Measurements from ENCODE around the gene DTNA.

Gene DTNA

DNA sequence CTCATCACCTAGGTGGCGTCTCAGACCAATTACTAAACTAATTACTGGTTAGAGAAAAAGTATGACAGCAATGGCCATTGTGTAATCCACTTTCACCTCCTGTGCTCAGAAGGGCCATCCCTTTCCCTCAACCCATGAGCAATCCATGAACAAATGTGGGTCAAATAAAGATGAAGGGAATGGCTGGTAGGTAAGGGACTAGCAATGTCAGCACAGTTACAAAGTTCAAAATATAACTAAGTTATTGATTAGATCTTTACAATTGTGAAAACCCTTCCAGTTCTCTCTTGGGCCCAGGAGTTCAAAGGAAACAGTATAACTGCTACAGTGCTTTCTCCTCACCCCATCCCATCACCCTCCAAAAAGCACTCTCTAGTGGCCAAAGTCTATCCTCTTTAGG lies 98.3 kb downstream of the DTNA start:
- no peak for DNase-seq

DNA sequence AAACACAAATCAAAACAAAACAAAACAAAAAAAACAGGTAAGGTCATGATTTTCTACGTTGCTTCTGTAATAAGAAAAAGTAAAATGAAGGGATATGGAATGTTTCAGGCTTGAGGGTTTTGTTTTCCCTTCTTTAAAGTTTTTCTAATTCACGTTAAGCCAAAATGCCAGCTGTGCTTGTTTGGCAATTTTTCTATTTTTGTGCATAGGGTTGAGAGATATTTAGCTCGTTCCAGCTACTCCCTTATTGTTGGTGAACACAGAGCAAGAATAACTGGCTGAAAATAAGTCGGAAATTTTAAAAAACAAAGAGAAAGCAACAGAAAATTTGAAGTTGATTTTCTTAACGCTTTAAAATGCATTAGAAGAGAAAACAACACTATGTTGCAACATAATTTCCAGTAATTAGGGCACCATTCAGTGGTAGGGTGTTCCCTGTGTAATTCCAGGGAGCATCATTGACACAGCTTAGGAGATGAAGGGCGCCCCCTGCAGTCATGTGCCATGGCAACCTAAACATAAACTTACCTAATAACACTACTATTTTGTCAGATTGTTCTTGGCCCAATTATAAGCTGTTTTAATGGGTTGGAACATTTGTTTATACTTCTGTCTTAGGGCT lies 99.5 kb downstream of the DTNA start:
- peak in 1 of 2 experiments; percentile 23 for DNase-seq

DNA sequence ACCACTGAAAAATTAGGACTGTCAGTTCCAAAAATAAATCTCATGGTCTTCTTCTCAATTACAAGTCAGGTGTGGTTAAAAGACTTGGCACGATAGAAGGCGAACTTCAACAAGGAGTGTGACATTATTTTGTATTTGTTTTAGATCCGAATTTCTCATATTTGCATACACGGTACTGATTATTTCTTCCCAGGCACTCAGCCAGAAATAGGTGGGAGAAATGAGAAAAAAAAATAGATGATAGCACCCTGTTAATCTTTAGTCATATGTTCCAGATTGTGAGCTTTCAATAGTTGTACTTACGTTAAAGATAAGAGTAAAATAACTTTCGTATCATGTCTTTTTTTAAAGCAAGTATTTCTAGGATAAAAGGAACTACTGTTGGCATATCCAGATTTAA lies 106.1 kb downstream of the DTNA start:
- DNase-seq: no peak

DNA sequence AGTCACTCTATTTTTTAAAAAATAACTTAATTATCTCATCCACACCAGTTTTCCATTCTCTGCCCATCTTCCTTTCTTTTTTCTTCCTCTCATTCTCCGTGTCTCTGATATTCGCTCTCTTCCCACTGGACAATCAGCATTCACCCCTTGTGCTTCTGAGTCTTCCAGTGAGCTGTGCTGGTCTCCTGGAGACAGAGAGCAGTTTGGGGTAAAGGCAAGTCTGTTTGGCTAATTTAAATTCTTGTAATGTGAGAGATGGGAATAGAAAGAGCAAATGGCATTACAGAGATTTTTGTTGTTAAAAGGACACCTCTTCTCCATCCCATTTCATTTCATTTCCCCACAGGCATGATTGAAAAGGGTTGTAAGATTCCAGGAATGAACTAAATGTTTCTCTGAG lies 107.5 kb downstream of the DTNA start:
- DNase-seq: no peak

DNA sequence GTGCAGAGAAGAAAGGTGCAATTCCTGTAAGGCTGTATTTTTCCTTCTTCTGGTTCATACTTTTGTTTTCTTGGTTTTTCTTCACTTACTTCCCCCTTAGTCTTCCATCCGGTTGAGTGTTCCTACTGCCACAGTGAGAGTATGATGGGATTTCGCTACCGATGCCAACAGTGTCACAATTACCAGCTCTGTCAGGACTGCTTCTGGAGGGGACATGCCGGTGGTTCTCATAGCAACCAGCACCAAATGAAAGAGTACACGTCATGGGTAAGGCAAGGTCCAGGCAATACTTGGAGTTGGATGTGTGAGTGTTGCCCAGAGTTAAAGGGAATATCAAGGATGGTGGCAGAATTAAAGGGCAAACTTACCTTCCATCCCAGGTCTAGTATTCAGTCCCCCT lies 108.0 kb downstream of the DTNA start:
- DNase-seq: no peak

DNA sequence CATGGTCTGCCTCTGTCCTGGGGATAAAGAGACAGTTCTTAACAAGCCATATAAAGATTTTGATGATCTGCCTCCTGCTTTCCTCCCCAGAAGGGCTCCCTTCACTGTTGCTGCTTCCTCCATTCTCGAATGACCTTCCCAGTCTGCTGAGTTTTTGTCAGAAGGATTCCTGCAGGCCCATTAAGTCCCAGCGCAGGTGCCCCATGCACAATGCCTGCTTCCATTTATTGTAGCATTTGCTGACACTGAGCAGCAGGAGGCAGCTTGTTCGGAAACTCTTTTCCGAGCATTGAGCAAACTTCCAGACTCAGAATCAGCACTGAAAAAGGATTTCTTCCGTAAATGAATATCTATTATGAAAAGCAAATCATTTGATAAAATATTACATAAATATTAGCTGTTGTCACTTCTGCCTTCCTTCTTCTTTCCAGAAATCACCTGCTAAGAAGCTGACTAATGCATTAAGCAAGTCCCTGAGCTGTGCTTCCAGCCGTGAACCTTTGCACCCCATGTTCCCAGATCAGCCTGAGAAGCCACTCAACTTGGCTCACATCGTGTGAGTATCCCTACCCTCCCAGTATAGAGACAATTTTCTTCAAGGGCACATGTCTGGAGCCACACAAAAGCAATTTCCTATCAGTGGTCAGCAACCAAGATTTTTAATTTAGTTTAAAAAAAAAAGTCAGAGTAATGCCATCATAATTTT lies 110.4 kb downstream of the DTNA start:
- DNase-seq: no peak

DNA sequence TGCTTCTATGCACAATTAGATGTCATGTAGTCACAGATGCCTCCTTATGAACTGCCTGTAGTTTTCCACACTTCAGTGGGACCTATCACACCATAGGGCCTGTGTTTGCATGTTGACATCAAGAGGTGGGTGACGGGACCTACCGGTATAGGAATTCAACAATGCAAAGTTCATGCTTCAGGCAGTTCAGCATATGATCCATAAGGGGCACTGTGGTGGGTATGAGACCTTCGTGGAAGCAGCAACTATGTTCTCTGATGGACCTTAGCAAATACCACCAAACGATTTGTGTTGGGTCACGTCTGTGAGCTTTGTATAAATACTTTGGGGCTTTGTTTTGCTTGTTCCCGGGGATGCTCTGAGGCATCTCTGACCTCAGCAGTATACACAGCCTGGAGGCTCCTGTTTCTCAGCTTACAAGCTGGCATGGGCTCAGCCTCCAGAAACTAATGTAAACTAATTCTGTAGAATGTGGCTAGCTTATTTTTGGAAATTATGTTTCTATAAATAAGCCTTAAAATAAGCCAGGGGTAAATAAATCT lies 111.6 kb downstream of the DTNA start:
- DNase-seq: no peak

DNA sequence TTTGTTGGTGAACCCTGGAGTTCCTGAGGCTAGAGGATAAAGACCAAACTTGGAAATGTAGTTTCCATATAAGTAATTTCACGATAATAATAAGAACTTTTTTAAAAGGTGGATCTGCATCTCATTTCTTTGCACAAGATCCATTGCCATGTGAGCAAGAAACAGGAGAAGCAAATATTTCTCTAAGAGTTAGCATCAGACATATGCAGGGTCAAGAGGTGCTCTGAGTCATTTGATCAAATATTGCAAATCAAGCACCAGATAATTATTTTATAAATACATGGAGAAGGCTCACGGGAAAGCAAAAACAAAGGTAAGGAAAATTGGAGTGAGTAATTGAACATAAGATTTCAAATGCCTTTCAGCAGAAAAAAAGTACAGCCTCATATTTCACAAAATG lies 118.0 kb downstream of the DTNA start:
- no peak for DNase-seq

DNA sequence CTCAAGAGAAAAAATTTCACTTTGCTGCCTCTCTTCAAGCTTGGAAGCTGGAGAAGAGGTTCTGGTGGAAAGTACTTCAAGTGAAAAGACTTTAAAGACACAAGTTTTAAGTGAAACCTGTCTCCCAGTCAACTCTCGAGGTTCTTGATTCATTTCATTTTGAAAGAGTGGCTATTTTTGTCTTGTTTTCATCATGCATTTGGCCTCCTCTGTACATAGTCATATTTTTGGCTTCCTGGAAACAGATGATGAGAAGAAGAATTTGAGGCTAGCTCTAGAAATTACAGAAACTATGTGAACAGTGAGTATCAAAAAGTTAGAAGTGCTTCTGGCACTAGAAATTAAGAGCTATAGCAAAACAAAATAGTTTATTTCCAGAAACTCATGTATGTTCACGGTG lies 124.8 kb downstream of the DTNA start:
- DNase-seq: no peak

DNA sequence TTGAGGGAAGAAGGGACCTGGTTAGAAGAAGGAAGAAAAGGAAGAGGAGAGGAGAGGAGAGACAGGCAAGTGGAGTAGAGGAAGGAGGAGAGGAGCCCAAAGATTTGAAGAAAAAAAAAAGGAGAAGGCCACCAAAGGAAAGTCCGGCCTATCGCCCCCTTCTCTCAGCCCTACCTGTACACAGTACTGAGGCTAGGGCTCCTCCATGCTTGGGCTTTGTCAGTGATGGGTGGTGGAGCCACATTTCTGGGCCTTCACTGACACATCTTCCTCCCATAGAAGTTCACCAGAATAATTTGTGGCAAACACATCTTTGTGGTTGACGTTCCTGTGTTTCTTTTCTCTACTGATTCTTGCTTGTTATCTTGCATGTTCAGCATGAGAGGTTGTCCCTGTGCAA lies 125.4 kb downstream of the DTNA start:
- DNase-seq: no peak

DNA sequence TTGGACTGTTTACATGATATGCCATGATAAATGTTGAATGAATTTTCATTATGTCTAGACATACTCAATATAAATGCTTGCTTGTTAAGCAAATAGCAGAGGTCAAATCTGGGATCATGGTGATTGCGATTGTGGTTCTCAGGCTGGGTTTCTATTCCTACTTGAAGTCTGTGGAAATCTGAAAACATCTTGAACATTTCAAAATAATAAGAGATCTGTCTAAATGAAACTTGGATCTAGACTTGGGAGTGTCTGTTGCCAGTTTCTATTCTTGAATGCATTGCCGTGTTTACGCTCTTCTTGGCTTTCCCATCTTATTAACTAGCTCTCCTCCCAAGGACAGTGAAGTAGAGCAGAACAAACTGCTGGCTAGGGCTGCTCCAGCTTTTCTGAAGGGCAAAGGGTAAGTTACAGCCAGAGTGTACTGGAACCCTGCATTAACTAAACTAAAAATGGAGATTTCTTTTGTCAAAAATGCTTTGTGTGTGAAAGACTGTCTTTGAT lies 127.7 kb downstream of the DTNA start:
- no peak for DNase-seq

DNA sequence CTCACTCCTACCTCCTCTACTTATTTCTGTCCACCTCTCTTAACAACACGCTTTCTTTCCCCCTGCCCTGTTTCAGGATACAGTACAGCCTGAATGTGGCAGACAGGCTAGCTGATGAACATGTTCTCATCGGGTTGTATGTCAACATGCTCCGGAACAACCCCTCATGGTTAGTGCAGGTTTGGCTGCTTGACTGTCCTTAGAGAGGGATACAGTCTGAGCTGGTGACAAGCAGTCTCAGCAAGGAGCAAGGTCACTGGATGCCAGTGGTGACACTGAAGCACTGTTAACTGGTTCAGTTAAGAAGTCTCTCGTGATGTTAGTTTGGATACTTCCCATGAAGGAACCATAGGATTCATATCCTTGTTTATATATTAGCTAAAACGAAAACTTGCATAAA lies 128.6 kb downstream of the DTNA start:
- DNase-seq: no peak

DNA sequence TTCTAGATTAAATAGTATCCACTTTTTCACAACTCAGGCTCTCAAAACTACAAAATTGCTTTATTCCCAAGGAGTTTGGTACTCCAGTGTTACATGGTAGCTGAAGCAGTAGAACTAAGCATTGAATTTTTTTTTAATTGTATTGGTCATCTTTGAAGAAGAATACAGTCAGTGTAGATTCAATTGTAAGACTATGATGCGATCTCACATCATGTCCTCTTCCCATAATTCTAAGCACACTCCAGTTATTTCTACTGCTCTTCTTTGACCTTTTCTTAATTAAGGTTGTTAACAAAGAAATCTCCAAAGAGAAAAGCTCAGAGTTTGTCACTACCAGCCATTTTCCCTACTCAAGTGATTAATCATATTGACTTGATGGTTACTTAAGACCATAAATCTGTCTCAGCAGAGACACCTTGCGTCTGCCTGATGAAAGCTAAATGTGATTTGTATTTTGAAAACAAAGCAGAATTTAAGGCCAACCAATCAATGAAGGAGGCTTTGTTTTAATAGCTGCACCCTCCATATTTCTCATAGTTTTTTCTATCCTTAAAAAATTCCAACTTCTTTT lies 130.2 kb downstream of the DTNA start:
- DNase-seq: no peak

DNA sequence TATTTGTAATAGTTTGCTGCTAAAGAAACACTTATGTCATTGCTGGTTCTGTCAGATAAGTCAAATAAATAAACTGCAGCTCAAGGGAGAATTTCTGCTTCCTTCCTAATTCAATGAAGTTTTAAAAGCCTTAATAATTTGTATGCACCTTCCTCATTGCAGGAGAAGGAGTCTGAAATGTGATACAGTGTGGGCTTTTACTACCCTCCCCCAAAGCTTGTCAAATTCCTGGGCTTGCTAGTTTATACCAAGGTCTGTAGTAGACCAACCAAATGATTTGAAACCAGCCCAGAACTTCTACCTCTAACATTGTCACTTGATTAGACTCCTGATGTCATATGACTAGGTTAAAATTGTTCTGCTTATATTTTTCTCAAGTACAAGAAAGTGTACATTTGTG lies 131.8 kb downstream of the DTNA start:
- no peak for DNase-seq

DNA sequence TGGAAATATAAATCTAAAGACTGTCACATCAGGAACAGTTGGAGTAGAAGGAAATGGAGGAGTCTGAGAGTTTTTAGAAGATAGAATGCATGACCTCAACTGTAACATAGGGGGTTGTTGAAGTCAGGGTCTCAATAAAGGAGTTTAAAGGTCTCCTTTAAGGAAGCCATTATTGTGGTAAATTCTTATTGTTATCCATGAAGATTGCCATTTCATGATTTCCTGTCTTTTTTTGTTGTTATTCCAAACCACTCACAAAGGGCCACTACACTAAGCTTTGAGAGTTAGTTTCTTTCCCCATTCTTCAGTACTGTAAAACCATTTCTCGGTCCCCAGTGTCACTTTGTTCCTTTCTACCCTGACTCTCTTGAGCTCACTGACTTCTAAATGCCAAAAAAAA lies 134.0 kb downstream of the DTNA start:
- DNase-seq: no peak

DNA sequence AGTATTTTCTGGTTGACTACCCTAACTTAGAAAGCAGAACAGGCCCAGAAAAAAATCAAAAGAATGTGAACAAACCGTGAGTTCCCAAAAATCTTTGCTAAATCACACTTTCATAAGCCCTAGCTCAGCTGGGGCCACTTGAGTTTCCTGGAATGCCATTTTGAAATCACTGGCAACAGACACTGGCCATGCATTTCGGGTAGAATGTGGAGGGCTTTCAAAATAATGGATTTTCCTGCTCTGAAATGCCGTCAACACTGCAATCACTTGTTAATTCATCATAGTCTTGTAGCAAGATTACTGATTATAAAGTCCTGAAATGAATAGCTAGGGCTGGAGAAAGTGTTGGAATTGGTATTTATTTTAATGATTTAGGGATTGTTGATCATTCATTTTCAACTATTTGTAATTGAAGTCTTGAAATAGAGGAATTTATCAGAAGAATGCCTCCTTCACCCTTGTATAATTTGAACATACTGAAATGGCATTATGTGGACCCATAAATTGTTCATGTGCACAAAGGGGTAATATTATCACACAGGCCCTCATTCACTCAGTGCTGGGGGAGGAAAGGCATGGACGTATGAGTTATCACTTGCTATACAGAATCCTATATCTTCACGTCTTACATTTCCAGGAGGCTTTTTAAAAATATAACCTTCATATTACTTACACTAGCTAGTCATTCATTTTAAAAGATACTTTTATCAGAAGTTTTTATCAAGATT lies 134.8 kb downstream of the DTNA start:
- DNase-seq: no peak

DNA sequence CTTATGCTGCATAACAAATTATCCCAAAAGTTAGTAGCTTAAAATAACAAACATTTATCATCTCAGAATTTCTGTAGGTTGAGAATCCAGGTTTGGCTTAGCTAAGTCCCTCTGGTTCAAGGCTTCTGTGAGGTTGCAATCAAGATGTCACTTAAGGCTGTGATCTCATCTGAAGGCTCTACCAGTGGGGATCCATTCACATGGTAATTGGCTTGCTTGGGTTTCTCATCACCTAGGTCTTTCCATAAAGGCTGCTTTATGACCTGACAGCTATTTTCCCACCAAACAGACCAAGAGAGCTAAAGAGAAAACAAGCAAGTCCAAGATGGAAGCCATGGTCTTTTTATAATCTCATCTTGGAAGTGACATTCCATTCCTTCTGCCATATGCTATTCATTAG lies 137.3 kb downstream of the DTNA start:
- DNase-seq: no peak

DNA sequence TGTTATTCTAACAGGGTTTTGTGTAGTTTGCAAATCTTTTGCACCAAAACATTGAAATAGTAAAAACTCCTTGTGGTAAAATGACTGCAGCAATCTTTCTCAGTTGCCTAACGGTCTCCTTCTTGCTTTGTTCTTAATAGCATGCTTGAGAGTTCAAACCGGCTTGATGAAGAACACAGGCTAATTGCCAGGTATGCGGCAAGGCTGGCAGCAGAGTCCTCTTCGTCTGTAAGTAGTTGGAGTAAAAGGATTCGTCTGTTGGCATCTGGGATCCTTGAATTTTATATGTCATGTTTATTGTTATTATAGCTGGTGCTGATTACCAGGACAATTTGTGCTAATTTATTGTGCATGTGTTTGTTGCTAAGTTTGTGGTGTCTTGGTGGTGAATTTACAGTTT lies 138.1 kb downstream of the DTNA start:
- no peak for DNase-seq

DNA sequence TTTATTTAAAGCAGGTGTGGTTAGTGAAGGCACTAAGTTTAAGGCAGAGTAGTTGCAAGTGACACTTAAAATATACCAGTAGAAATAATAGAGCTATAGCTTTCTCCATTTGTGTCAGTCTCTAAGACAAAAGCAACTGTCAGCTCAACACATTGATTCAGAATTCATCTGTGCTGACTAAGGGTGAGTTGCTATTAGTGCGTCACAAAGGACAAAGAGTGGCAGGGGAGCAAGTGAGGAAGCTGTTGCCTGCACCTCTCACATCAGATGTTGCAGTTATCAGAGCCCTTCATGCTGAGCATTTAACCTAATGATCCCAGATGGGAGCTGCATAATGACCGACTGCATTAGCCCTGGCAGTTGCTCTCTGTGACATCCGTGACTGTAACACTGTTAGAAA lies 138.6 kb downstream of the DTNA start:
- DNase-seq: no peak

DNA sequence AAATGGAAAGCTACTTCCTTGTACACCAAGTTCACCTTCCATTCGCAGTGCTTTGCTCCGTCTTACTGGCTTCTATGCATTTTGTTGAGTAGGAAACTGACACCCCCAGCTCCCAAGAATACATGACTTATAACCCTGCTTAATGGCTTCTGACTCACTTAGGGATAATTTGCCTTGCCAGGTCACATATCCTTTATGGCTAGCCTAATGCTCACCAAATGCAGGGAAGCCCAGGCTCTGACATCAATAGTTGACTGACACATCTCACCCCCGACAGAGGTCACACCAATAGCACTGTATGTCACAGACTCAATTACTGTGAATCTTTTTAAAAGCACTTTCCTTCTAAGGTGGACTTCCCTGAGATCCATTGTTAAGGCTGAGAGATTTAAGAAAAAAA lies 147.2 kb downstream of the DTNA start:
- DNase-seq: no peak

DNA sequence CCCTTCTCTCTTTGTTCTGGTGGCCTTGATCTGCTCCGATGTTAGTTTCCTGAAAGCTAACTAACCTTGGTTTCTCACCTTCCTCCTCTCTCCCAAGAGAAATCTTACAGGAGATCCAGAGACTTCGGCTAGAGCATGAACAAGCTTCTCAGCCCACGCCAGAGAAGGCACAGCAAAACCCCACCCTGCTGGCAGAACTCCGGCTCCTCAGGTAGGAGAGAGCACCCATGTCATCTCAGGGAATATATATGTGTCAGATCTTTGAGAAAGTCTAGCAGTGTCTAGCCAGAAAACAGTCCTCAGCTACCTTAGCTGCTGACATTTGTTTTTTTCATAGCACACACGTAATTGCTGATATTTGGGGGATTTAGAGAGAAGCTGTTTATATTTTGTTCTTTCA lies 148.1 kb downstream of the DTNA start:
- no peak for DNase-seq

DNA sequence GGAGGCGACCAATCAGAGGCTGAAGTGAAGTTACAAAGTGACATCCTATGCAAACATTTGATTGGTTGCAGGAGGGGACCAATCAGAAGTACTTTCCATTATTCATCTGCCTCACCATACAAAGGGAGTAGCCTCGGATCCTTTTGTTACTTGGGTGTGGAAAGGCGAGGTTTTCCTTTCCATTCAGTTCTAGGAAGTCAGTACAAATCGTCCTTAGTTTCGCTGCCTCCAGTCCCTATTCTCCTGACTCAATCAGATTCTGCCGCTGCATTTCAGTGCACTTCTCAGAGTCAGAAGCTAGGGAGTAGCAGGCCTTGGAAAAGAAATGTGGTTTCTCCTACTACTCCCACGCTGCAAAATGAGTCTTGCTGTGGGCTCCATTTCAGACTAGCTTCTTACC lies 149.4 kb downstream of the DTNA start:
- no peak for DNase-seq

DNA sequence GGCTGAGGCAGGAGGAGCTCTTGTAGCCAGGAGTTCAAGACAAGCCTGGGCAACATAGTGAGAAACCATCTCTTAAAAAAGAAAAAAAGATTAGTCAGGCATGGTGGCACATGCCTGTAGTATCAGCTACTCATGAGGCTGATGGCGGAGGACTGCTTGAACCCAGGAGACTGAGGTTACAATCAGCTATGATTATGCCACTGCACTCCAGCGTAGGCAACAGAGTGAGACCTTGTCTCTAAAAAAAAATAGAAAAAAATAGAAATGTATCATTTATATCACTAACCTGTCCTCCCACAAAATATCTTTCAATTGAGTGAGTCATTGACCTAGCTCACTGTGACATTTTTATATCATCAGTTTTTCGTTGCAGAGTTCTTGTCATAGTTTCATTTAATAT lies 152.5 kb downstream of the DTNA start:
- DNase-seq: no peak

DNA sequence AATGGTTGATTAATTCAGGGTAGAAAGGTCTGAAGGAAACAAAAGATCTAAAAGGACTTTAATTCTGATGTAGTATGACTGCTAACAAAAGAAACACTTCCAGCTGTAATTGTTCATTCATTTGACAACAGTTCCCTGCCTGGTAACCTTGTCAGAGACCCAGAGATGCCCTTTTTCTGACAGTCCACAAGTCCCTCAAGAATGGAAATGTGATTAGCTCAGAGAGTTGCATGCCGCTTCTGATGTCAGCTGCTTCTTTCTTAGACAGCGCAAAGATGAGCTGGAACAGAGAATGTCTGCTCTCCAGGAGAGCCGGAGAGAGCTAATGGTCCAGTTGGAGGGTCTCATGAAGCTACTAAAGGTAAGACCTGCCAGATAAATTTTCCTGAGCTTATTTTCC lies 153.6 kb downstream of the DTNA start:
- no peak for DNase-seq
